Vein endothelial cell (primary cell): ENCODE data around the gene PSTK. TPM values are rescaled to one million over a fixed set of nuclear protein-coding genes. Genes with fewer than 3 reads are reported as not detected.

Source experiments
- total RNA-seq: library from RNA; depleted of rRNA; stranded (reverse); fragments of >200 nt; gene quantifications from 2 replicates; pipeline ENCODE4 v1.2.3, GENCODE V29; 2012

PSTK gene, protein sequence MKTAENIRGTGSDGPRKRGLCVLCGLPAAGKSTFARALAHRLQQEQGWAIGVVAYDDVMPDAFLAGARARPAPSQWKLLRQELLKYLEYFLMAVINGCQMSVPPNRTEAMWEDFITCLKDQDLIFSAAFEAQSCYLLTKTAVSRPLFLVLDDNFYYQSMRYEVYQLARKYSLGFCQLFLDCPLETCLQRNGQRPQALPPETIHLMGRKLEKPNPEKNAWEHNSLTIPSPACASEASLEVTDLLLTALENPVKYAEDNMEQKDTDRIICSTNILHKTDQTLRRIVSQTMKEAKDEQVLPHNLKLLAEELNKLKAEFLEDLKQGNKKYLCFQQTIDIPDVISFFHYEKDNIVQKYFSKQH
- total RNA-seq = 4.6 and 5.2 TPM in 2 replicates

DNA sequence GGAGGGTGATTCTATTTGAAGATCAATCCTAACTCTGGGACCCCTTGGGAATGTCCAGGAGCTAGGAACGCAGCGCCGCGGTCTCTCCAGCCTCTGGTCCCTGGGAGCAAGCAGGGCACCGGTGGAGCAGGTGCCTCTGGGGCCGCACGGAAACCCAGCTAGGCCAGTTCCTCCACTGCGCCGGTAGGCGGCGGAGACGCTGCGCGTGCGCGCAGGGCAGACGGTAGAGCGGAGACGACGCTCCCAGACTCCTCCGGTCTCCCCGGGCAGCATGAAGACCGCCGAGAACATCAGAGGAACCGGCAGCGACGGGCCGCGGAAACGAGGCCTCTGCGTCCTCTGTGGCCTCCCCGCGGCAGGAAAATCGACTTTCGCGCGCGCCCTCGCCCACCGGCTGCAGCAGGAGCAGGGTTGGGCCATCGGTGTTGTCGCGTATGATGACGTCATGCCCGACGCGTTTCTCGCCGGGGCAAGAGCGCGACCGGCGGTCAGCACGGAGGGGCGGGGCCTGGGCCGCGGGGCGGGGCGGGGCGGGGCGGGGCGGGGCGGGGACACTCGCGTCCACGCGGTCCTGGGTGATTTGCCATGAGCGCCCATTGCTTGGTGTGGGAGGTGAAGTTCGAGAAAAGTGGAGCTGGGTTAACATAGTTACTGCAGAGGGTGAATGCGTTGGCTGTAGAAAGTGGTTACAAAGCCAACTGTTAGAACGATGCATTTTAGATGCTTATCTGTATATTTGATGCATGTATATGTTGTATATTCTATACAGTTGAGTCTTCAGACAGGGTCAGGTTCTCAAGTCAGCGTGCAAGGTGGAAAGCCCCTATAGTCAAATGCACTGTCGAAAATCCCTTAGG, at the start of gene PSTK:
Gene PSTK, plus strand, starts transcription at position 193 of the 857 bp plus-strand sequence. Its CDS starts 79 bp downstream, at position 272.

DNA sequence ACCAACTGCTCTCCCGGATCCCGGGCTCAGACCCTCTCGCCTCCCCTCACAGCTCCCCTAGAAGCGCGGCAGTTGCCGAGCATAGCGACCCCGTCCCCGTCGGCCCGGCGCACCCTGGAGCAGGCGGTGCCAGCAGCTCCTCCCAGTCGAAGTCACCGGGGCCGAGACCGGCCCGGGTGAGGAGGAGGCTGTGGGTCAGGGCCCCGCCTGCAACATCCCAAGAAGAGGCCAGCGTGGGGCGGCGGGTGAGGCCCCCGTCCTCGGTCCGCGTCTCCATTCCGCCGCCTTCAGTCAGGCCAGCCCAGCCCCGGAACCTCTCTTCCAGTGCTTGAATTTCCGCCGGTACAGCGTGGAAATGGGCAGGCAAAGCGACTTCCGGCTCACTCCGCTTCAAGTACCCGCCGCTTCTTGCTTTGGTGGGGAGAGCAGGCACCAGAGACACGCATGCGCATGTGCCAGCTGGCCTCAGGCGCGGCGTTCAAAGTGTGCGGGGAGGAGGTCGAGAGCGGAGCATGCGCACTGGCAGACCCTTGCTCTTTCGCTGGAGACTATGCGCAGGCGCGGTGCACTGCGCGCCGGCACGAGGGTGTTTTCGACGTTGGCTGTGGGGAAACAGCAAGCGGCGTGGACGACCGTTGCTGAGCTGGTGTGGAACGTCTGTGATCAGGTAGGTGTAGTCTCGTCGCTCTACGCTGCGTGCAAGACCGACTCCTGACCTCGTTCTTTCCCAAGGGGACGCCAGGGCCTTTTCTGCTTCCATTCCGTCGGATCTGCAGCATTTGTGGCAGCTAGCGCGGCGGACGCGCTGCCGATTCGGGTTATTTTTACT, 26.1 kb upstream of the PSTK start, which contains the start of gene C10orf88:
Gene C10orf88, minus strand, starts transcription at position 326 of the 829 bp plus-strand sequence. Its CDS starts 49 bp downstream, at position 277.

DNA sequence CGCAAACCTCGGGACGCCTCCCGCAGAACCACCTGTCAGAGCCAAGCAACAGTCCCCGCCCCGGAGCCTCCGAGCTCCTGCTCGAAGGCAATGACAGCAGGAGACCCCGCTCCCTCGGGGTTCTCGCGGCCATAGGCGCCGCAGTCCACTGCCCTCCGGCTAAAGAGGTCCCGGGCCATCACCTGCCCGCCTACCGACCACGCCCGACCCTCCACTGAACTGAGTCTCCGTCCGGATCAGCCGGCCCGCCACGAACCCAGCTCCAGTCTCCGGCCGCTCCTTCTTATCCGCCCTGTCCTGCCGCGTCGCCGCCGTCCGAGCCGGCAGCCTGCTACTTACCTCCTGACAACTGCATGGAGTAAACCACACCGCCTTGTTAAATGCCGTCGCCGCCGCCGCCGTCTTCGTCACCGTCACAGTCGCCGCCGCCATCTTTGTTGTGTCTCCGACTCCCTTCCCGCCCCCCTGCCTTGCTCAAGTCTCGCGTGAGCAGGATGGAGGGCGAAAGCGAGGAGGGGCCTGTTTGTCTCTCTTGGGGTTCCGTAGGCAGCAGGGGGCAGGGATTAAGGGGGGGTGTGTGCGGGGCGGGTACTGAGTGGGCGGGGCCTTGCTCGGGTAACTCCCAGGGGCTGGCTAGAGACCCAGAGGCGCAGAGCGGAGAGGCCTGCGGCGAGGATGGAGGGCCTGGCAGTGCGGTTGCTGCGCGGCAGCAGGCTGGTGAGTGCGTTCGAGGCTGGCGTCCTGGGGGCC, 28.3 kb downstream of the PSTK start, which contains the start of the genes ACADSB and IKZF5:
Gene ACADSB, plus strand, starts transcription at position 652 of the 750 bp plus-strand sequence. Its CDS starts 24 bp downstream, at position 676.
Gene IKZF5, minus strand, starts transcription at position 441 of the 750 bp plus-strand sequence. CDS start 10,170 bp downstream, outside the sequence.

Other genes with a start within 250 kb of the PSTK start
- 0.65 and 0.86 TPM in 2 replicates for gene CUZD1, start 134.5 kb upstream of the PSTK start, total RNA-seq
- gene FAM24B, start 100.8 kb upstream of the PSTK start, total RNA-seq = 5.4 and 5.6 TPM in 2 replicates
- not detected in 2 replicates for gene FAM24A, start 69.8 kb upstream of the PSTK start, total RNA-seq
- 8.2 and 10.5 TPM in 2 replicates for gene C10orf88, start 26.2 kb upstream of the PSTK start, total RNA-seq
- 5.7 and 6.9 TPM in 2 replicates for gene IKZF5, start 28.4 kb downstream of the PSTK start, total RNA-seq
- gene ACADSB, start 28.6 kb downstream of the PSTK start, total RNA-seq = 3.3 and 5.3 TPM in 2 replicates
- not detected in 2 replicates for gene HMX3, start 155.6 kb downstream of the PSTK start, total RNA-seq
- gene HMX2, start 167.7 kb downstream of the PSTK start, total RNA-seq = not detected in 2 replicates
- 146 and 203 TPM in 2 replicates for gene BUB3, start 174.0 kb downstream of the PSTK start, total RNA-seq